NCI-H2196 treated with DMSO at 0.1 percent for 48 hours (cell line): Measurements from ENCODE around the gene CD52.
"Not testable (repeated sequence)": the region's sequence is repeated elsewhere in the genome, so short reads cannot be mapped to it uniquely, and the experiment has no call there.

Experiments
- DNase-seq: peaks from one replicate; lab custom pipeline; 2025; ENCODE audit not compliant: unreplicated experiment; lab: John Stamatoyannopoulos, UW

Gene CD52

GRCh38 chr1:26297791-26298124, 20.0 kb upstream of the CD52 start:
- no peak for DNase-seq

DNA sequence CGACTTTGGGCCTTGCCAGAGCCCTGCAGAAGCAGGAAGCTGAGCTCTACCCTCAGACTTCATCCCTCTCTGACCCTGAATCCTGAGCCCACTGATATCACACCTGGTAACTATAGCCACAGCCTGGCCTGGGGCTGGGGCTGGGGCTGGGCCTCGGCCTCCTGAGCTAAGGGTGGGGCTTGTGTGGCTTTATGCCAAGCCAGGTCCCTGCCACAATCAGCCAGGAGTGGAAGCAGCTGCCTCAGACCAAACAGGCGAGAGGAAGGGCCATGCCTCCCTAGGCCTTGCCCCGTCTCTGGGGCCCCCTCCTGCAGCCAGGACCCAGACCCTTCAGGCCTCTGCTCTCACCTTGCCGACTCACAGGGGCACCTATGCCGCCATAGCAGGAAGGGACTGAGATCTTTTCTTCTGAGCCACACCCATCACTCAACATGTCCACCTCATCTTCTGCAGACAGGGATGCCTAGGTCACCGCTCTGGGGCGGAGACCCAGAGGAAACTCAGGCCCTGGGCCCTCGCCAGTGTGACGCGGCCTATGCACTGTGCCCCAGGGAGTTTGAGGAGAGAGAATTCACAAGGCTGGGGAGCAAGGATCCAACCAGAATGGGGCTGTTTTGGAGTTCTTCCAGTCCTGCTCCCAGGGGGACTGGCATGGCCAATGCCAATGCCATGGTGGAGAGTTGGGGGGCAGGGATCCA, 17.0 kb upstream of the CD52 start:
- no peak for DNase-seq

DNA sequence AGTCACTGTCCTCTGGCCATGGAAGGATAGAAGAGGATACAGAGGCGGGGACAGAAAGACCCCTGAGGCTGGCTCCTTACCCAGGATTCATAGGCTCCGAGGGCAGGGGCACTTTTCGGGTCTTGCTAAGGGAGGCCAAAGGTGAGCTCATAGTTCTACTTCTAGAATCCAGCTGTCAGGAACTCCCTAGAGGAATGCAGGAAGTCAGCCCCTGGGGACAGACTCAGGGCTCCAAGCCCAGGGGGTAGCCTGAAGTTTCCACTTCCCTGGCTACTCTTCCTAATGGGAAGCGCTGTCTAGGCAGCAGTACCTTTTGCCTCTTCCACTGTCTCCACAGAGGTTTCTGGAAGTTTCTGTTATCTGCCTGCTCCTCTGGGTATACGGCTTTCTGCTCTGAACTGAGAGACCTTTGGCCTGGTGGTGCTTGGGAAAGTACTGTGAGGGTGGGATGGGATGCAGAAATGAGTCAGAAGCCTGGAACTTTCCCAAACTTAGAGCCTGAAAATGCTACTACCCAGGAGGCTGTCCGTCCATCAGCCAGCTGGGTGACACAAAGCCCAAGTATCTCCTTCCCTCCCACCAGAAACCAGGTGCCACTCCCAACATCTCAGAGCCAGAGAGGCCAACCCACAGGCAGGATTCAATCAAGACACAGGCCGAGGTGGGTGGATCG, 14.9 kb upstream of the CD52 start:
- no peak for DNase-seq

- DNase-seq: no peak
These were observed 12.0 kb upstream of the CD52 start for GRCh38 chr1:26305667-26306289.

DNA sequence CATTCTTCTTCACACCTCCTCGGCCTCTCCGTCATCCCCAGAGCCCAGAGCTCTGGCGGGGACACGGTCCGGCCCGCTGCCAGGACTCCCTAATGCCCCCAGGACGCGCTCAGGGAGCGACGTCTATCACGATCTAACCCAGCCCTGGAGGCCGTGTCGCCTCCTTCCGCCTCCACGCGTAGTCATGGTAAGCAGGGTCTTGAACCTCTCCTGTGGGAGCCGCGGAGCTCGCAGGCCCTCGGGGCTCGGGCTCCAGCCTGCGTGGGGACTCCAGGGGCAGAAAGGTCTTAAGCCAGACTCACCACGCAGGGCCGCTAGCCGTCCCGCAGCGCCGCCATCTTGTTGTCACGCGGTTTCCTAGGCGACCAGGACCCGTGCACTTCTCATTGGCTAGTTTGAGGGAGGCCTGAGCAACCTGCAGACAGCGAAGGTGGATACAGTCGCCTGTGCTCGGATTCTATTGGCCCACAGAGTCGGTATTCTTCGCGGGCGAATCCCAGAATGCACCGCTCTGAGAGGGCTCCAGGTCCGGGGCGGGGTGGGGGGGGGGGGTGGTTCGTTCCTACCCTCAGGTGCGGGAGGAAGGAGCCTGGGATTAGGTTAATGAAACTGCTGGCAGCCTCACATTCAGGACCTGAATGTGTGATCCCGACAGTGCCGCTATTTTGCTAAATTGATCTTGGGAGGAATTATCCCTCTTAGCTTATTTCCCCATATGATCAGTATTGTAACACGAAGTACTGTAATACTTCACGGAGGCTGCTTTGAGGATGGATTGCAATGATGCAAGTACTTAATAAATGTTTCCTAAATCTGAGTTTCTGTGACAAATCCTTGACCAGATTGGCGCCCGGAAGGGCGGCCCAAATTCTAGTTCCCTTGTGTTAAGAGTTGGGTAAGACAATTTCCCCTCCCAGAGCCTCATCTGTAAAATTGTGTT, 11.2 kb upstream of the CD52 start, which contains the start of gene UBXN11:
TSS of gene UBXN11 (minus strand) at position 347 of the 940 bp plus-strand sequence. CDS start 3,753 bp downstream, outside the sequence.
- peak; percentile 97 for DNase-seq

DNA sequence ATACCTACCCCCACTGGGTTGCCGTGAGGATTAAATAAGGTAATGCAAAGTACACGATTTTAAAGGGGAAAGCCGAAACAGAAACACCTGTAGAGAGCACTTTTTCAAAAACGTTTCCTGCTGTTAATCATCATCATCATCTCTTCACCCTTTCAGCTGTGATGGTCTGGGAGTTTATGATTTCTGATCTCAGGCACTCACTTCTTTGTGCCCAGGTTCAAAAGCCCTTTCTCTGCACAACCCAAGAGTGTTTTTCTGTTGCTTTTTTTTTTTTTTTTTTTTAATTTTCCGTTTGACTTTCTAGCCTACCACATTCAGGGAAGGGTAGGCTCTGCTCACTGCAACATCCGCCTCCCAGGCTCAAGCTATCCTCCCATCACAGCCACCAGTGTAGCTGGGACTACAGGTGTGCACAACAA, 10.4 kb upstream of the CD52 start:
- DNase-seq: no peak

DNA sequence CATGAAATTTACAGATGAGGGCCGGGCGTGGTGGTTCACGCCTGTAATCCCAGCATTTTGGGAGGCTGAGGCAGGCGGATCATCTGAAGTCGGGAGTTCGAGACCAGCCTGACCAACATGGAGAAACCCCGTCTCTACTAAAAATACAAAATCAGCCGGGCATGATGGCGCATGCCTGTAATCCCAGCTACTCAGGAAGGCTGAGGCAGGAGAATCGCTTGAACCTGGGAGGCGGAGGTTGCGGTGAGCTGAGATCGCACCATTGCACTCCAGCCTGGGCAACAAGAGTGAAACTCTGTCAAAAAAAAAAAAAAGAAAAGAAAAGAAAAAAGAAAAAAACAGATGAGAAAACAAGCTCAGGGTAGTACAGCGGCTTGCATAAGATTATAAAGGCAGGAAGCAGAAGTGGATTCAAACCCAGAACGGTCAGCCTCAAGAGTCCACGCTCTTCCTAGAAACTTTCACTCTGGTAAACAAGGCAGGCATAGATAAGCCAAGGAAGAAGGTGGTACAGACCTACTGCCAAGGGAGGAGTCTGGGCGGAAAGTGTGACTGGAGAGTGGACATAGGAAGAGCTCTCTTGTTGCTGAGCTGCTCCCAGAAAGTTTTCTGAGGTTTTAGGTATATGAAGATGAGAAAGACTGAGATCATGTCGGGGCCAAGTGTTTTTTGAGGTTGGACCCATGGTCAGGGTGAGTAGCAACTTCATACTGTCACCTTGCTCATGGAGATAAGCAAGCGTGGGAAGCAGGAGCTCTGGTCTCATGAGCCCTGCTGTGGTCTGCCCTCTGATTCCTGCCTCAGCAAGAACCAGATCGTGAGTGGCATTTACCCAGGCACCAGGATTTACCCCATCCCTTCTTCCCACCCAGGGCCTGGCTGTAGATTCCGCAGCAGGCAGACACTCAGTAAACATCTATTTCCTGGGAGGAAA, 9.5 kb upstream of the CD52 start:
- not testable (repeated sequence) for DNase-seq

GRCh38 chr1:26314501-26314900, 3.3 kb upstream of the CD52 start:
- DNase-seq: no peak

- no peak for DNase-seq
These were observed 1.6 kb upstream of the CD52 start for GRCh38 chr1:26315874-26316850.

- no peak for DNase-seq
These were observed 612 bp upstream of the CD52 start for GRCh38 chr1:26317146-26317545.

- no peak for DNase-seq
These were observed 743 bp downstream of the CD52 start for GRCh38 chr1:26318338-26319064.

DNA sequence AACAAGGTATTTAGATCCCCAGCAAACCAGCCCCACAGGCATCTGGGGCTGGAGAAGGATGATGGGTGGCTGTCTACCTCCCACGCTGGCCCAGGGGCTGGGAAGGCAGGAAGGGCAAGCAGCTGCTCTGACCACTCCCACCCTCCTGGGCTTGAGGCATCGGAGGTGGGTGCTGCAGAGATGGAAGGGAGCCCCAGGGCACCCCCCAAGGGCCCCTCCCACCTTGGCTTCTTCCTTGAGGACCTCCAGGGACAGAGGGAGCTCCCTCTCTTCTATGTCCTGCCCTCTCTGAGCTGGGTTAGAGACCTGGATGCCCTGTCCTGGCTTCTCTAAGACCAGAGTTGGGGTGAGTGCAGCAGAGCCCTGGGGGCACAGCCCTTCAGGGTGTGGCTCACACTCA, 3.1 kb downstream of the CD52 start:
- no peak for DNase-seq

DNA sequence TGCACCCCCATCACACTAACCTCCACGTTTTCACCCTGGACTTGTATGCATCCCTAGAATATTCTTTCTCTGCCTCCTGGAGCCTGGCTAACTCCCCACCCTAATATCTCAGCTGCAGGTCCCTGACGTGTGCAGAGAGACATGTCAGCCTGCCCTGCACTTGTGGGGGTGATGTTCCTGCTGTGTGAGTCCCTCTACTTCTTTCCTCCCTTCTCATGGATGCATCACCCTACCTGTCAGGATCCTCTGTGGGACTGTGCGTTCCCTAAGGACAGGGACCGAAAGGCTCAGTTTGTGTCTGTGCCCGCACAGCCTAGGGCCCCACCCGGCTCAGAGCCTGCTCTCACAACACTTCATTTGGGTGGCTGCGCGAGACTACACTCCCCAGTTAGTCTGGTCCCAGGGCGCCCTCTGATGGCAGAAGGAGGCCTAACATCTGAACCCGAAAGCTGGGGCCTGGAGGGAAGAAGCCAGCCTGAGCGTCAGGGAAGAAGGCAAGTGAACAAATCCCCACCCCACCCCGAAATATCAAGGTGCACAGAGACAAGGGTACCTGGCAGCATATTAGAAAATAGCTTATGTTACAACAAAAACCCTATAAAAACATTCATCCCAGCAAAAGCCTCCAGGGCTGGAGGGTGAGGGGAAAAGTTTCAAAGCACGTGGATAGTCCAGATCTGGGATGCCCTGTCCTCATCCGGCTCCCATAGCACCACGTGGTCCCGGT, 3.7 kb downstream of the CD52 start:
- peak; percentile 54 for DNase-seq

DNA sequence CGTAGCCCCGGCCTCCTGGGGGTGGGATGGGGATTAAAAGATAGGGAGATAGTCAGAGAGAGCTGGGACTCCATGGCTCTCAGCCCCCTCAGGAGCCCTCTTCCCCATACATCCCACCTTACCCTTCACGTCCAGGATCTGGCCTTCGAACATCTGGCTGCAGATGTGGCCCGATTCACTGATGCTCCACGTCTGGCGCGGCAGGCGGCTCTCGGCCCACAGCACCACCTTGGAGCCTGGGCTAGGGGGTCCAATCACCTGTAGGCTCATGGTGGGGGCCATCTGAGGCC, 4.2 kb downstream of the CD52 start:
- DNase-seq: no peak

GRCh38 chr1:26323382-26323781, 5.6 kb downstream of the CD52 start:
- no peak for DNase-seq

DNA sequence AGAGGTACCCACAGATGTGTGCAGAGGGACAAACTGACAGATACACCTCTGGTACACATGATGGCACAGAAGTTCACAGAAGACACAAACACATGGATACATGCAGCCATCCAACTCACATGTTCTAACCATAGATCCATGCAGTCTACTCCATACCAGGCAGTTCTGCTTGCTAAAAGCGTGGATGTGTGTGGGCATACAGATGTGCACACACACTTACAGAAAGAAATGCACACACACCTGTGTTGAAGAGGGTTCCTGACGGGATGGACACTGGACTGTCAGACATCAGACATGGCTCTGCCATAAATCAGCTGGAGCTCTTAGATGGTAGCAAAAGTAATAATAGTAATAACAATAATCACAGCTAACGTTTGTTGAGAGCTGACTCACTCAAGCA, 6.8 kb downstream of the CD52 start:
- DNase-seq: no peak

- peak; percentile 15 for DNase-seq
These were observed 10.2 kb downstream of the CD52 start for GRCh38 chr1:26327956-26328362.

DNA sequence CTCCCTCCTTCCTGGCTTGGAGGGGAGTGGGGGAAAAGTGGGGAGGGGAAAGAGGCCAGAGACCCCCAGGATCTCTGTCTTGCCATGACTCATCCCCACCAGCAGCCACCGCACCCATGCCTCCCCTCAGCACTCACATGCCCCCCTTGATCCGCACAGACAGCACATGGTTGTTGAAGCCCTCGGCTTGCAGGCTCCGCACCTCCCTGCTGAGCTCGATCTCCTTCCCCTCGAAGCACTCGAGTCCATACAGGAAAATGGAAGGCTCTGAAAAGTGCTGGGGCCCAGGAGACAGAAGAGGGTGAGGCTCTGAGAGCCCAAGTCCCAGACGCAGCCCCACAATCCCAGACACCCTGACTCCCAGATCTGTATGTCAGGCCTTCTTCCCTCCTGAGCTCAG, 10.8 kb downstream of the CD52 start:
- no peak for DNase-seq
